GM12878 (cell line): ENCODE data around the gene FZD10. TPM values are rescaled to one million over a fixed set of nuclear protein-coding genes. Genes with fewer than 3 reads are reported as not detected.

Experiments
- ATAC-seq: fragments of 200-7000 bp; cut with Tn5 transposase; 3 replicates; pipeline ENCODE4 v1.9.1; 2020; ENCODE audit warnings: mild to moderate bottlenecking, moderate library complexity
- BruUV-seq: library from RNA; stranded (reverse); fragments of 400-500 nt; replicated peaks from 2 replicates; lab custom pipeline; 2021; lab: Mats Ljungman, UMichigan
- CTCF ChIA-PET: fragments of 300-600 bp; sonication (Branson Sonifier 250); formaldehyde crosslinking; extraction: SDS; loops from one replicate; lab custom pipeline; 2021; ENCODE audit warnings: inconsistent platforms; lab: Yijun Ruan, JAX
- POLR2A ChIA-PET: fragments of 350-600 bp; formaldehyde crosslinking; extraction: SDS; loops from one replicate; lab custom pipeline; 2021; ENCODE audit warnings: inconsistent platforms; lab: Charles Lee
- RAD21 ChIA-PET: fragments of 300-600 bp; sonication (Branson Sonifier 250); formaldehyde crosslinking; loops from one replicate; lab custom pipeline; 2023; ENCODE audit warnings: antibody characterized with exemption; ENCODE audit not compliant: unreplicated experiment; lab: Charles Lee
- SMC1A ChIA-PET: fragments of 300-600 bp; sonication (Branson Sonifier 250); formaldehyde crosslinking; loops from one replicate; lab custom pipeline; 2023; ENCODE audit not compliant: unreplicated experiment, uncharacterized antibody; lab: Charles Lee
- DNase-seq: peaks from one replicate; pipeline ENCODE4 v3.0.0-alpha.2; 2011; ENCODE audit warnings: low read depth, low spot score
- FAIRE-seq: peaks from 3 replicates; lab custom pipeline; 2011; peaks lifted over from hg19 to GRCh38; lab: Jason Lieb, UNC
- H2AFZ ChIP-seq: 2 replicates; pipeline ENCODE4 v1.6.0; 2011; ENCODE audit warnings: low read depth, low read length, control low read depth; ENCODE audit not compliant: control insufficient read depth
- H3K27ac ChIP-seq: 2 replicates; pipeline ENCODE4 v1.5.1; 2011; ENCODE audit warnings: control low read depth; ENCODE audit not compliant: control insufficient read depth, insufficient read depth
- H3K27me3 ChIP-seq, 2 experiments: replicated peaks in 1 of 2; 2 replicates each; pipeline versions ENCODE4 v1.6.0 to v1.6.1; 2011; ENCODE audit warnings: low read length in 1 of 2; ENCODE audit not compliant: control insufficient read depth in 2 of 2, insufficient read depth in 2 of 2
- H3K36me3 ChIP-seq, 2 experiments: 2 replicates each; pipeline ENCODE4 v1.5.1; 2011; ENCODE audit warnings: low read length in 1 of 2; ENCODE audit not compliant: control insufficient read depth in 2 of 2, insufficient read depth in 2 of 2
- H3K4me1 ChIP-seq: 2 replicates; pipeline ENCODE4 v1.6.1; 2011; ENCODE audit warnings: mild to moderate bottlenecking, low read length, moderate library complexity, mixed read lengths; ENCODE audit not compliant: control insufficient read depth, insufficient read depth
- H3K4me2 ChIP-seq: 2 replicates; pipeline ENCODE4 v1.6.0; 2011; ENCODE audit warnings: control low read depth; ENCODE audit not compliant: control insufficient read depth, insufficient read depth
- H3K4me3 ChIP-seq: fragments of 200-600 bp; sonication (generic); 2 replicates; pipeline ENCODE4 v1.5.1; 2016
- H3K79me2 ChIP-seq: 2 replicates; pipeline ENCODE4 v1.6.0; 2011; ENCODE audit warnings: low read length; ENCODE audit not compliant: control insufficient read depth, insufficient read depth
- H3K9ac ChIP-seq: 2 replicates; pipeline ENCODE4 v1.8.0; 2011; ENCODE audit warnings: low read length, control low read depth, mixed read lengths; ENCODE audit not compliant: control insufficient read depth, insufficient read depth
- H3K9me3 ChIP-seq: replicated peaks from 3 replicates; pipeline ENCODE4 v1.5.1; 2011; ENCODE audit warnings: mild to moderate bottlenecking, low read length; ENCODE audit not compliant: control insufficient read depth, insufficient read depth
- H4K20me1 ChIP-seq: 2 replicates; pipeline ENCODE4 v1.6.0; 2011; ENCODE audit not compliant: control insufficient read depth, insufficient read depth
- BHLHE40 ChIP-seq, 2 experiments: fragments of 450-650 bp in 1 of 2; IDR thresholded peaks; 2 replicates each; pipeline ENCODE4 v1.6.1; 2011 to 2017; ENCODE audit warnings: low read depth in 2 of 2, borderline replicate concordance in 1 of 2, improper control_type of control experiment in 1 of 2, low read length in 1 of 2, mild to moderate bottlenecking in 1 of 2
- CBX5 ChIP-seq: sonication (generic); IDR thresholded peaks from 2 replicates; pipeline ENCODE4 v1.6.1; 2016; ENCODE audit warnings: low read depth, moderate library complexity, mild to moderate bottlenecking, inconsistent platforms
- ELK1 ChIP-seq: IDR thresholded peaks from 2 replicates; pipeline ENCODE4 v1.6.1; 2012; ENCODE audit warnings: low read depth, low read length, improper control_type of control experiment
- HSF1 ChIP-seq: fragments of 150-350 bp; IDR thresholded peaks from 2 replicates; pipeline ENCODE4 v1.6.1; 2014; ENCODE audit warnings: mild to moderate bottlenecking, low read depth, low read length
- IRF4 ChIP-seq: IDR thresholded peaks from 2 replicates; pipeline ENCODE4 v1.6.1; 2011; ENCODE audit warnings: low read depth, low read length
- KLF5 ChIP-seq: fragments of 450-650 bp; IDR thresholded peaks from 2 replicates; pipeline ENCODE4 v1.6.1; 2014; ENCODE audit warnings: mild to moderate bottlenecking; ENCODE audit not compliant: partially characterized antibody
- MYB ChIP-seq: fragments of 150-350 bp; IDR thresholded peaks from 2 replicates; pipeline ENCODE4 v1.6.1; 2014; ENCODE audit warnings: mild to moderate bottlenecking, low read depth, low read length, borderline replicate concordance
- NBN ChIP-seq: fragments of 450-650 bp; IDR thresholded peaks from 2 replicates; pipeline ENCODE4 v1.6.1; 2016
- PKNOX1 ChIP-seq: fragments of 450-650 bp; IDR thresholded peaks from 2 replicates; pipeline ENCODE4 v1.6.1; 2016; ENCODE audit warnings: mild to moderate bottlenecking
- SRF ChIP-seq, 2 experiments: IDR thresholded peaks; 2 replicates each; pipeline ENCODE4 v1.6.1; 2011; ENCODE audit warnings: low read depth in 2 of 2, low read length in 2 of 2, mild to moderate bottlenecking in 1 of 2, moderate library complexity in 1 of 2
- TAF1 ChIP-seq: IDR thresholded peaks from 2 replicates; pipeline ENCODE4 v1.6.1; 2011; ENCODE audit warnings: mild to moderate bottlenecking, low read depth, low read length, borderline replicate concordance
- TCF12 ChIP-seq: IDR thresholded peaks from 2 replicates; pipeline ENCODE4 v1.6.1; 2011; ENCODE audit warnings: low read depth, mild to moderate bottlenecking, low read length
- YBX1 ChIP-seq: fragments of 450-650 bp; IDR thresholded peaks from 2 replicates; pipeline ENCODE4 v1.6.1; 2016; ENCODE audit warnings: antibody characterized with exemption
- ZBTB33 ChIP-seq: fragments of 450-650 bp; IDR thresholded peaks from 2 replicates; pipeline ENCODE4 v1.6.1; 2017; ENCODE audit warnings: mild to moderate bottlenecking
- WGBS: methylation state at CpG from one replicate; pipeline ENCODE4 v1.1.6; 2016; ENCODE audit warnings: low lambda C conversion rate; ENCODE audit not compliant: insufficient replicate concordance, insufficient coverage; ENCODE audit errors: missing lambda C conversion rate; 5-methylcytosine and 5-hydroxymethylcytosine counted together
- in situ Hi-C: fragments of 300-500 bp; cut with MboI; formaldehyde crosslinking; loops from 9 replicates; pipeline ENCODE4 v1.14.3; 2018; ENCODE audit warnings: mixed read lengths
- intact Hi-C: fragments of 100-400 bp; cut with micrococcal nuclease; formaldehyde crosslinking; loops from one replicate; pipeline ENCODE4 v1.14.2; 2022; ENCODE audit not compliant: unreplicated experiment
- polyA plus RNA-seq, 11 experiments: library from polyadenylated mRNA; depleted of rRNA in 4 of 11; unstranded in 6 of 11; stranded (reverse) in 5 of 11; fragments of >200 nt; fragmentation: Nextera tagmentation in 4 of 11; fragmentation: Illumina TruSeq in 1 of 11; extraction: Ambion mirVana in 4 of 11; extraction: Trizol in 1 of 11; gene quantifications; 1 replicate in 1 of 11; 2 replicates in 10 of 11; pipeline versions ENCODE4 v1.2.1 to v1.2.3, GENCODE V29; 2011 to 2016; ENCODE audit warnings: inconsistent platforms in 2 of 11, missing spikeins in 2 of 11, low read depth in 1 of 11
- total RNA-seq, 4 experiments: library from RNA; depleted of rRNA in 3 of 4; stranded (reverse); fragments of >200 nt in 3 of 4; fragmentation: Illumina TruSeq in 1 of 4; extraction: Trizol in 1 of 4; gene quantifications; 2 replicates each; pipeline versions ENCODE4 v1.2.1 to v1.2.3, GENCODE V29; 2013 to 2021

The FZD10 gene
- total and polyA plus RNA-seq, 10 of the 15 experiments (the other 5 are each of a cell fraction or from before 2014, with no cell fraction given) = not detected

GRCh38 chr12:130200445-130200844, 38.2 kb downstream of the FZD10 start:
- Histone ChIP-seq H3K79me2 (no peaks in the 10 kb centered on the region), H3K36me3 (no peaks in the 10 kb centered on the region), H3K4me1 (no peaks in the 10 kb centered on the region), H3K9me3 (no peaks in the 10 kb centered on the region), H3K9ac (no peak overlapping the region), H3K27me3 (no peaks in the 10 kb centered on the region), H4K20me1 (no peaks in the 10 kb centered on the region), H3K4me2 (no peak overlapping the region), H2AFZ (no peak overlapping the region), H3K4me3 (no peak overlapping the region), H3K27ac (no peak overlapping the region)
- SMC1A ChIA-PET = no interaction called here
- no TSS peak for BruUV-seq
- FAIRE-seq (no peak), DNase-seq (no peak), ATAC-seq (no peak)
- CTCF ChIA-PET = no interaction called here
- POLR2A ChIA-PET = no interaction called here
- RAD21 ChIA-PET = no interaction called here
- intact Hi-C loops (no loop called here), in situ Hi-C loops (no loop called here)
- no peak for TF ChIP-seq HSF1
- TF ChIP-seq PKNOX1 = no peak
- no peak for TF ChIP-seq YBX1
- TF ChIP-seq ZBTB33 = no peak
- no peak for TF ChIP-seq KLF5
- TF ChIP-seq SRF (IDR thresholded peaks at IDR 0.05; ENCODE audit: low read depth in 2 of 2, low read length in 2 of 2) = no peak
- TF ChIP-seq NBN = no peak
- no peak for TF ChIP-seq BHLHE40 (IDR thresholded peaks at IDR 0.05; ENCODE audit: borderline replicate concordance in 1 of 2, low read depth in 2 of 2, low read length in 1 of 2)
- TF ChIP-seq TCF12 = no peak
- TF ChIP-seq TAF1 = no peak
- no peak for TF ChIP-seq CBX5
- TF ChIP-seq IRF4 = no peak
- no peak for TF ChIP-seq MYB
- no peak for TF ChIP-seq ELK1
- 7% methylated on average over 7 of the region's 7 CpGs for WGBS
